C4-2B (cell line): Measurements from ENCODE around the gene HBP1.
A peak's percentile ranks its signal among the peaks of the same experiment; 100 is the strongest.

ENCODE experiments used
- H3K27ac ChIP-seq: fragments of 450-650 bp; 2 replicates; pipeline ENCODE4 v1.5.1; 2017
- ZFX ChIP-seq: fragments of 450-650 bp; IDR thresholded peaks from 2 replicates; pipeline ENCODE4 v1.6.1; 2017
- TF ChIP-seq, protein P1 (sequence below): fragments of 450-650 bp; conservative IDR thresholded peaks from 2 replicates; pipeline ENCODE4 v1.5.1; 2017; ENCODE audit warnings: mild to moderate bottlenecking

The HBP1 gene

DNA sequence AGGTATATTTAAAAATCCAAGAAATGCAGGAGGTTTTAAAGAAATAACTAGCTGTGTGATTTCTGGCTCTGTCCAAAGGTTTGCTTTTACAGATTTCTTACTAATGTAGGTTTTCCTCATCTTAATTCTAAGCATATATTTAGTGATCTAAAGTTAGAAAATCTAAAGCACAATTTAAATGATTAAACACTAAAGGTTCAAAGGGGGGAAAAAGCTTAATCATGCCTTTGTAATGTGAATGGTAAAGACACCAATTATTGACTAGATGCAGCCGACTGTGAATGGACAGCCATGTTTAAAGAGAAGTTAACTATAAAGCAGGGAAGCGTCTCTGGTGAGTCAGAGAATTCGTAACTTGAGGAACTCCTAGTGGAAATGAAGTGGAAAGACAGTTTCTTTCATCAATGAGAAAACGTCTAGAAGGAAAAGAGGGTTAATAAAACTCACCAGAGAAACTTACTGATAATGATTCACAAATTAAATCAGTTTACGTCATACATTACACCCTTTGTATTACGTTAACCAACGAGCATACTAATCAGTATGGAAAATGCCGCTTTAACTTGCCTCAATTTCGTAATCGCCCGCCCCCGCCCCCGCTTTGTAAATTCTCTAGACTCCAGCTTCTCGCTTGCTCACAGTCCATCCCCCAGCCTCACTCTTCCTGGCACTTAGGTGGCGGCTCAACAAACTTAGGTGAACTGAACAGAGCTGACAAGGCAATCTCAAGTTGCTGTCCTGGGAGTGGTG lies 1.1 kb upstream of the HBP1 start:
- H3K27ac ChIP-seq = peak overlapping the region; percentile 64
- TF ChIP-seq, protein P1, sequence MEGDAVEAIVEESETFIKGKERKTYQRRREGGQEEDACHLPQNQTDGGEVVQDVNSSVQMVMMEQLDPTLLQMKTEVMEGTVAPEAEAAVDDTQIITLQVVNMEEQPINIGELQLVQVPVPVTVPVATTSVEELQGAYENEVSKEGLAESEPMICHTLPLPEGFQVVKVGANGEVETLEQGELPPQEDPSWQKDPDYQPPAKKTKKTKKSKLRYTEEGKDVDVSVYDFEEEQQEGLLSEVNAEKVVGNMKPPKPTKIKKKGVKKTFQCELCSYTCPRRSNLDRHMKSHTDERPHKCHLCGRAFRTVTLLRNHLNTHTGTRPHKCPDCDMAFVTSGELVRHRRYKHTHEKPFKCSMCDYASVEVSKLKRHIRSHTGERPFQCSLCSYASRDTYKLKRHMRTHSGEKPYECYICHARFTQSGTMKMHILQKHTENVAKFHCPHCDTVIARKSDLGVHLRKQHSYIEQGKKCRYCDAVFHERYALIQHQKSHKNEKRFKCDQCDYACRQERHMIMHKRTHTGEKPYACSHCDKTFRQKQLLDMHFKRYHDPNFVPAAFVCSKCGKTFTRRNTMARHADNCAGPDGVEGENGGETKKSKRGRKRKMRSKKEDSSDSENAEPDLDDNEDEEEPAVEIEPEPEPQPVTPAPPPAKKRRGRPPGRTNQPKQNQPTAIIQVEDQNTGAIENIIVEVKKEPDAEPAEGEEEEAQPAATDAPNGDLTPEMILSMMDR = peak; percentile 67
- no peak for TF ChIP-seq ZFX

DNA sequence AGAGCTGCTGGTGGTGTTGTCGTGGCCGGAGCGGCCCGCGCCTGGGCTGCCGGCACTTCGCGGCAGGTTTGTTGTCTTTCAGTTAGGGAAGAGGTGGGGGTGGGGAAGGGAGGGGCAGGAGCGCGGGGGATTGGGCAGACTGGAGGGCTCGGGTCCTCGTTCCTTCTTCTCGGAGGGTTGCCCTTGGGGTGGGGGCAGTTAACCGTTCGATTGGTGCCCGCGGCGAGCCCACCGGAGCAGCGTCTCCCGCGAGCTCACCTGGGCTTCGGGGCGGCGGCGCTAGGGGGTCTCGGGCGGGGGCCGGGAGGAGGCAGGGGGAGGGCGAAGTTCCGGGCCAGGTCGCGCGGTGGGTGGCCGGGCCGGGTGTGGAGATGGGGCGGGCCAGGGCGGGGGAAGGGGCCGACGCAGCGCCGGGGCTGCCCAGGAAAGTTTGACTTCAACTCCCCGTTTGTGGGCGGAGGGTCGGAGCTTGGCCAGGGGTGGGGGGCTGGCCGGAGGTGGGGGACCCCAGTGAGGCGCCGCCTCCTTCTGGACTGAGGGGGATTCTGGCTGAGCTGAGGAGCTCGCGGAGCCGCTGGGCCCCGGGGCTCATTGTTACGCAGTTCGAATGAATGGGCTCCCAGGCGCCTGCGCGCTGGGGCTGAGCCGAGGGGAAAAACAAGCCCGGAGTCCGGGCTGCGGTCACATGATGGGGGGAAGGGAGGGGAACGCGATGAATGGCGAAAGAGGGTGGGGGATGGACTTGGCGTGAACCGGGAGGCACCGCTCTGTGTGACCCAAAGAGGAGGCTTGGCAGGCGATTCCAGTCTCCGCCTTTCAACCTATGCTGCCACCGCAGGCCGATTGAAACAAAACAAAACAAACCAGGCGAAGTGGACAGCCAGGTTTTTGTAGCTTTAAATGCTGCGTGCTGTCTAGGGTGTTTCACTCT lies 582 bp downstream of the HBP1 start:
- no peak for TF ChIP-seq ZFX
- TF ChIP-seq, protein P1 = no peak; the same call in 1 of the 2 replicates
- H3K27ac ChIP-seq = peak overlapping the region; percentile 69

DNA sequence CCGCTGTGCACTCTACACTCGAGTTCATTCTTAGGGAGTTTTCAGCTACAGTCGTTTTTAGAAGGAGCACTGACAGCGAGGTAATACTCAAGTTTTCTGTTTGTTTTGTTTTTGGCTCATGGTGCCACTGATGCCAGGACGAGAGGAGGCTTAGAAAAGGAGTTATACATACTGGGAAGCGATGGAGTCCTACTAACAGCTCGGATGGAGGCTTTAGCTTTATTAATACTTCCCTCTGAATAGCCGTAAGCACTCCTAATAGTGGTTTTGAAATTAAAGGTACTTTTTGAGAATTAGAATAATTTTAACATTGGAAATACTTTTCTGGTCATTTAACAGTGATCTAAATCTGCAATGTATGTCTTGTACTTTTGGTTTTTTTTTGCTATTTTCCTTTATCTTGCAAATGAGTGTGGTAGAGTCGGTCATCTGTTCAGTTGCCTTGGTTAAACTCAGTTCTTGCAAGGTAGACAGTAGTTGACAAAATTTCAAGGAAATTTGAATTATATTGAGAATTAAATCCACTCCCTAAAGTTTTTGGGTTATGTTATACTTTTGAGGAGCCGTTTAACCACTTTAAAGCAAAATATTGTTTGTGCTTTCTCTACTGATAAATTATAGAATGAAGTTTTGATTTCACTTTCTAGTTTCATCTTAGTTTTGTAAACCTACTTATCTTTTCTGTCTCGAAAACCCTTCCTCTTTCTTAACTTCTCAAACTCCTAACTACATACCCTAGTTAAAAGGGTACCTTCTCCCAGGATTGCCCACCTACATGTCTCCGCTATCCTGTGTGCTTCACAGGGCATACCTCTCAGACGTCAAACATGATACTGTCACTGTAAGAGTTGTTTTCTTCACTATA lies 1.5 kb downstream of the HBP1 start:
- no peak for TF ChIP-seq ZFX
- TF ChIP-seq, protein P1 = peak; percentile 28
- H3K27ac ChIP-seq = peak overlapping the region; percentile 69

DNA sequence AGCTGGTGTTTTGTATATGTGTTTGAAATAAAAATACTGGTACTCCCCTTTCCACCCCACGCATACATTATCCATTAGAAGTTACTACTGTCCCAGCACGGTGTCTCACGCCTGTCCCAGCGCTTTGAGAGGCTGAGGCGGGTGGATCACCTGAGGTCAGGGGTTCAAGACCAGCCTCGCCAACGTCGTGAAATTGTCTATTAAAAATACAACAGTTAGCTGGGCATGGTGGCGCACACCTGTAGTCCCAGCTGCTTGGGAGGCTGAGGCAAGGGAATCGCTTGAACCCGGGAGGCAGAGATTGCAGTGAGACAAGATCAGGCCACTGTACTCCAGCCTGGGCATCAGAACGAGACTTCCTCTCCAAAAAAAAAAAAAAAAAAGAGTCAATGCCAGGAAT lies 2.7 kb downstream of the HBP1 start:
- TF ChIP-seq ZFX = no peak
- TF ChIP-seq, protein P1 = no peak

DNA sequence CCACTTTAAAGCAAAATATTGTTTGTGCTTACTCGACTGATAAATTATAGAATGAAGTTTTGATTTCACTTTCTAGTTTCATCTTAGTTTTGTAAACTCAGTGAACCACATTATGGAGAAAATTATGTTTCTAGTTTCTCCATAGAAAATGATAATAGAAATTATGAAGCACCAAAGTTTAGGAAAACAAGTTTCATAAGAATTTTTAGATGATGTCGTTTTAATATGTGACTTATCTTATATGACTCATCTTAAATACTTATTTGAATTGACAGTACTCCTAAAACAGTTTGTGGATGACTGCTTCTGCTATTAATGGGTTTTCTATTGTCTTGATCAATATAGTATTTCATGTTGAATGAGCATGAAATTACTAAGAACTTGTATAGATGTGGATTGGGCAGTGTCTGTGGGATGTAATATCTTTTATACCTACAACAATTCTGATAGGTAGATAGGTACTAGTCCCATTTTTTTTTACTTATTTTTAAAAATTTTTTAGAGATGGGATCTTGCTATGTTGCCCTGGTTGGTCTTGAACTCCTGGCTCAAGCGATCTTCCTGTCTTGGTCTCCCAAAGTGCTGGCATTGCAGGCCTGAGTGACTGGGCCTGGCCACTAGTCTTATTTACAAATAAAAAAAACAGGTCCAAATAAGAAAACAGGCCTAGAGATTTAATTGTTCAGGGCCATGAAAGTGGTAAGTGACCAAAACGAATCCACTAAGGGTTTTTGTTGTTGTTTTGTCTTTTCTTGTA lies 3.7 kb downstream of the HBP1 start:
- TF ChIP-seq, protein P1 = no peak
- no peak for TF ChIP-seq ZFX
- no peak overlapping the region for H3K27ac ChIP-seq

More for the DNA sequence above, 2.7 kb downstream of the HBP1 start:
- no peak overlapping the region for H3K27ac ChIP-seq

DNA sequence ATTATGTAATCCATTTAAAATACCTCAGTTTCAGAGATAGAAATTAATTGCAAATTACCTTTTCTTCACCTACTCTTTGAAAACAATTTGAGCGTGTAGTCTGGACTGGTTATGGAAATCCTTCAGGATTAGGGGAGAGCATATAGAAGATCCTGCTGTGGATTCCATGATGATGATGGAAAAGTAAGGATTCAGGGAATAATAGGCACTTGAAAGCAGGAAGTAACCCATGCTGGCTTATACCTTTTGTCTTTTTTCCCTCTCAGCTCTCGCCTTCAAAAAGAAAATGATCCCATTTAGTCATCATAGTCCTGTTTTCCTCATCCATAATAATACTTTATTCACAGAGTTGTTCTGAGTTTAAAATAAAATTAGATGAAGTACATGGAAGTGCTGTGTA lies 4.4 kb downstream of the HBP1 start:
- no peak overlapping the region for H3K27ac ChIP-seq
- TF ChIP-seq ZFX = no peak
- TF ChIP-seq, protein P1 = no peak
